HCT116 (cell line): Measurements from ENCODE around the gene CBX3. TPM values are rescaled to one million over a fixed set of nuclear protein-coding genes. Genes with fewer than 3 reads are reported as not detected.

Source experiments
- ATAC-seq: fragments of 200-7000 bp; cut with Tn5 transposase; 2 replicates; pipeline ENCODE4 v1.9.1; 2020; ENCODE audit warnings: mild to moderate bottlenecking, moderate library complexity
- BruUV-seq: library from RNA; stranded (reverse); fragments of 400-500 nt; replicated peaks from 2 replicates; lab custom pipeline; 2021; lab: Mats Ljungman, UMichigan
- CTCF ChIA-PET: fragments of 300-600 bp; sonication (Branson Sonifier 250); formaldehyde crosslinking; loops from one replicate; lab custom pipeline; 2021; ENCODE audit warnings: antibody characterized with exemption; lab: Charles Lee
- POLR2A ChIA-PET: fragments of 300-600, 350-600 bp; sonication (Branson Sonifier 250); formaldehyde crosslinking; loops from one replicate; lab custom pipeline; 2021; ENCODE audit warnings: antibody characterized with exemption; lab: Charles Lee
- RAD21 ChIA-PET, 2 experiments: fragments of 300-600 bp; sonication (Branson Sonifier 250); formaldehyde crosslinking; loops; one replicate each; lab custom pipeline; 2023; ENCODE audit warnings: low total read pairs in 2 of 2; ENCODE audit not compliant: uncharacterized antibody in 2 of 2, unreplicated experiment in 2 of 2, low non-redundant PET in 1 of 2; lab: Charles Lee
- DNase-seq: peaks from one replicate; pipeline ENCODE4 v3.0.0-alpha.2; 2010; ENCODE audit warnings: low read depth, low spot score
- H2AFZ ChIP-seq: fragments of 200-600 bp; shearing (Covaris generic), sonication (generic); 2 replicates; pipeline ENCODE4 v1.6.1; 2017; ENCODE audit warnings: low read depth, mixed run types, mixed read lengths, antibody characterized with exemption, low read length; ENCODE audit not compliant: poor library complexity, severe bottlenecking
- H3K27ac ChIP-seq: 2 replicates; pipeline ENCODE4 v1.5.1; 2012; ENCODE audit warnings: low read depth, low read length
- H3K27me3 ChIP-seq: fragments of 200-600 bp; sonication (generic); 2 replicates; pipeline ENCODE4 v1.6.1; 2016; ENCODE audit warnings: mixed run types, low read length, mixed read lengths; ENCODE audit not compliant: insufficient read depth
- H3K36me3 ChIP-seq, 2 experiments: fragments of 200-500 bp in 1 of 2; fragments of 200-600 bp in 1 of 2; sonication (Bioruptor generic) in 1 of 2; sonication (generic) in 1 of 2; 2 replicates each; pipeline versions ENCODE4 v1.5.1 to v1.6.1; 2014 to 2016; ENCODE audit warnings: low read length in 2 of 2, inconsistent platforms in 1 of 2, mixed read lengths in 1 of 2, mixed run types in 1 of 2; ENCODE audit not compliant: insufficient read depth in 2 of 2, control insufficient read depth in 1 of 2
- H3K4me1 ChIP-seq, 2 experiments: fragments of 200-600 bp in 1 of 2; sonication (generic) in 1 of 2; 2 replicates each; pipeline versions ENCODE4 v1.5.1 to v1.6.1; 2012 to 2017; ENCODE audit warnings: low read length in 2 of 2, inconsistent platforms in 1 of 2, mild to moderate bottlenecking in 1 of 2, mixed read lengths in 1 of 2, mixed run types in 1 of 2, moderate library complexity in 1 of 2; ENCODE audit not compliant: insufficient read depth in 2 of 2, control insufficient read depth in 1 of 2
- H3K4me2 ChIP-seq: fragments of 200-600 bp; sonication (generic); 2 replicates; pipeline ENCODE4 v1.6.1; 2017; ENCODE audit warnings: mixed run types, low read length, mixed read lengths
- H3K4me3 ChIP-seq, 2 experiments: fragments of 200-600 bp in 1 of 2; sonication (generic) in 1 of 2; replicated peaks in 1 of 2; 2 replicates each; pipeline ENCODE4 v1.5.1; 2011 to 2016; ENCODE audit warnings: low read length in 2 of 2, control low read depth in 1 of 2, low read depth in 1 of 2, mild to moderate bottlenecking in 1 of 2, mixed read lengths in 1 of 2, mixed run types in 1 of 2
- H3K79me2 ChIP-seq: fragments of 200-600 bp; sonication (generic); 2 replicates; pipeline ENCODE4 v1.6.1; 2017; ENCODE audit warnings: mild to moderate bottlenecking, mixed run types, low read length, moderate library complexity, mixed read lengths; ENCODE audit not compliant: insufficient read depth
- H3K9ac ChIP-seq: fragments of 200-600 bp; sonication (generic); 2 replicates; pipeline ENCODE4 v1.6.1; 2016; ENCODE audit warnings: low read length, mixed read lengths
- H3K9me2 ChIP-seq: fragments of 200-600 bp; sonication (generic), shearing (Covaris generic); 2 replicates; pipeline ENCODE4 v1.6.1; 2017; ENCODE audit warnings: mixed run types, mild to moderate bottlenecking, moderate library complexity; ENCODE audit not compliant: insufficient read depth
- H3K9me3 ChIP-seq, 2 experiments: fragments of 200-500 bp in 1 of 2; fragments of 200-600 bp in 1 of 2; sonication (Bioruptor generic) in 1 of 2; sonication (generic) in 1 of 2; 2 replicates each; pipeline ENCODE4 v1.6.1; 2014 to 2017; ENCODE audit warnings: low read length in 2 of 2, mixed read lengths in 2 of 2, inconsistent platforms in 1 of 2, low read depth in 1 of 2, mild to moderate bottlenecking in 1 of 2, mixed run types in 1 of 2, moderate library complexity in 1 of 2; ENCODE audit not compliant: control insufficient read depth in 1 of 2, insufficient read depth in 1 of 2
- H4K20me1 ChIP-seq: fragments of 200-600 bp; sonication (generic), shearing (Covaris generic); 2 replicates; pipeline ENCODE4 v1.6.1; 2017; ENCODE audit warnings: mixed run types, mild to moderate bottlenecking, moderate library complexity; ENCODE audit not compliant: insufficient read depth
- ATF3 ChIP-seq: IDR thresholded peaks from 2 replicates; pipeline ENCODE4 v1.6.1; 2012
- CEBPB ChIP-seq: IDR thresholded peaks from 2 replicates; pipeline ENCODE4 v1.6.1; 2012; ENCODE audit warnings: low read depth
- EGR1 ChIP-seq: IDR thresholded peaks from 2 replicates; pipeline ENCODE4 v1.6.1; 2012; ENCODE audit warnings: low read depth
- ELF1 ChIP-seq: IDR thresholded peaks from 2 replicates; pipeline ENCODE4 v1.6.1; 2012; ENCODE audit warnings: low read depth, borderline replicate concordance
- EZH2 ChIP-seq: fragments of 200-600 bp; sonication (generic); IDR thresholded peaks from 2 replicates; pipeline ENCODE4 v1.6.1; 2017; ENCODE audit warnings: antibody characterized with exemption, mixed run types
- FOSL1 ChIP-seq: IDR thresholded peaks from 2 replicates; pipeline ENCODE4 v1.6.1; 2012; ENCODE audit warnings: low read depth
- POLR2A ChIP-seq: IDR thresholded peaks from 2 replicates; pipeline ENCODE4 v1.7.0; 2011; ENCODE audit warnings: borderline replicate concordance; ENCODE audit not compliant: insufficient read depth, insufficient read length; ENCODE audit errors: extremely low read depth
- POLR2AphosphoS5 ChIP-seq: IDR thresholded peaks from 2 replicates; pipeline ENCODE4 v1.6.1; 2011; ENCODE audit warnings: mild to moderate bottlenecking, low read depth, low read length, moderate library complexity
- SRF ChIP-seq: IDR thresholded peaks from 2 replicates; pipeline ENCODE4 v1.6.1; 2012; ENCODE audit warnings: low read depth
- TCF7L2 ChIP-seq: IDR thresholded peaks from 2 replicates; pipeline ENCODE4 v1.7.0; 2011; ENCODE audit warnings: borderline replicate concordance, inconsistent platforms; ENCODE audit not compliant: insufficient read depth, insufficient read length; ENCODE audit errors: extremely low read depth
- YY1 ChIP-seq: IDR thresholded peaks from 2 replicates; pipeline ENCODE4 v1.6.1; 2011; ENCODE audit warnings: low read length, low read depth, moderate library complexity, mild to moderate bottlenecking; ENCODE audit not compliant: insufficient replicate concordance; ENCODE audit errors: extremely low read depth
- ZFX ChIP-seq: fragments of 450-650 bp; IDR thresholded peaks from 2 replicates; pipeline ENCODE4 v1.6.1; 2017
- intact Hi-C: fragments of 100-400 bp; cut with micrococcal nuclease; formaldehyde crosslinking; loops from 2 replicates; pipeline ENCODE4 v1.10.0; 2022
- total RNA-seq: library from RNA; stranded (reverse); gene quantifications from one replicate; pipeline ENCODE4 v1.2.1, GENCODE V29; 2021; ENCODE audit not compliant: unreplicated experiment
- TF ChIP-seq, protein P1 (sequence below): IDR thresholded peaks from 2 replicates; pipeline ENCODE4 v1.6.1; 2011; ENCODE audit warnings: mild to moderate bottlenecking, low read length, moderate library complexity; ENCODE audit not compliant: insufficient replicate concordance; ENCODE audit errors: extremely low read depth
- TF ChIP-seq, protein P2 (sequence below), 3 experiments: fragments of 200-600 bp in 1 of 3; sonication (generic) in 1 of 3; IDR thresholded peaks in 2 of 3; conservative IDR thresholded peaks in 1 of 3; 2 replicates each; pipeline ENCODE4 v1.5.1; 2012 to 2017; ENCODE audit warnings: low read depth in 2 of 3, low read length in 2 of 3, antibody characterized with exemption in 1 of 3, borderline replicate concordance in 1 of 3, control low read depth in 1 of 3, mild to moderate bottlenecking in 1 of 3, mixed read lengths in 1 of 3, mixed run types in 1 of 3, moderate library complexity in 1 of 3; ENCODE audit not compliant: insufficient read depth in 1 of 3
- TF ChIP-seq, protein P3 (sequence below): IDR thresholded peaks from 2 replicates; pipeline ENCODE4 v1.6.1; 2012

The CBX3 gene
- total RNA-seq, 1 experiment from 2014 or later, result 274 TPM

- Histone ChIP-seq H4K20me1 (peaks cover 58% of the 10 kb centered on the region), H3K9me2 (no peaks in the 10 kb centered on the region), H3K79me2 (peaks cover 90% of the 10 kb centered on the region), H3K9me3 (no peaks in the 10 kb centered on the region), H3K36me3 (peaks cover 40 to 65% of the 10 kb centered on the region in 2 experiments), H2AFZ (no peak overlapping the region), H3K4me2 (peak overlapping the region; percentile 81), H3K27me3 (no peaks in the 10 kb centered on the region), H3K4me1 (peaks cover 13 to 30% of the 10 kb centered on the region in 2 experiments), H3K4me3 (peak overlapping the region; percentile 64 to 68), H3K27ac (peak overlapping the region; percentile 97; the same call in 1 of the 2 replicates), H3K9ac (peak overlapping the region; percentile 84)
- TF ChIP-seq, protein P1, sequence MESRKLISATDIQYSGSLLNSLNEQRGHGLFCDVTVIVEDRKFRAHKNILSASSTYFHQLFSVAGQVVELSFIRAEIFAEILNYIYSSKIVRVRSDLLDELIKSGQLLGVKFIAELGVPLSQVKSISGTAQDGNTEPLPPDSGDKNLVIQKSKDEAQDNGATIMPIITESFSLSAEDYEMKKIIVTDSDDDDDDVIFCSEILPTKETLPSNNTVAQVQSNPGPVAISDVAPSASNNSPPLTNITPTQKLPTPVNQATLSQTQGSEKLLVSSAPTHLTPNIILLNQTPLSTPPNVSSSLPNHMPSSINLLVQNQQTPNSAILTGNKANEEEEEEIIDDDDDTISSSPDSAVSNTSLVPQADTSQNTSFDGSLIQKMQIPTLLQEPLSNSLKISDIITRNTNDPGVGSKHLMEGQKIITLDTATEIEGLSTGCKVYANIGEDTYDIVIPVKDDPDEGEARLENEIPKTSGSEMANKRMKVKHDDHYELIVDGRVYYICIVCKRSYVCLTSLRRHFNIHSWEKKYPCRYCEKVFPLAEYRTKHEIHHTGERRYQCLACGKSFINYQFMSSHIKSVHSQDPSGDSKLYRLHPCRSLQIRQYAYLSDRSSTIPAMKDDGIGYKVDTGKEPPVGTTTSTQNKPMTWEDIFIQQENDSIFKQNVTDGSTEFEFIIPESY, result no peak
- TF ChIP-seq ELF1 (no peak), ZFX (no peak), CEBPB (no peak), YY1 (no peak), EZH2 (no peak), TCF7L2 (no peak), FOSL1 (no peak), EGR1 (no peak), POLR2A (no peak), POLR2AphosphoS5 (no peak), ATF3 (no peak), SRF (no peak)
- TF ChIP-seq, protein P2, sequence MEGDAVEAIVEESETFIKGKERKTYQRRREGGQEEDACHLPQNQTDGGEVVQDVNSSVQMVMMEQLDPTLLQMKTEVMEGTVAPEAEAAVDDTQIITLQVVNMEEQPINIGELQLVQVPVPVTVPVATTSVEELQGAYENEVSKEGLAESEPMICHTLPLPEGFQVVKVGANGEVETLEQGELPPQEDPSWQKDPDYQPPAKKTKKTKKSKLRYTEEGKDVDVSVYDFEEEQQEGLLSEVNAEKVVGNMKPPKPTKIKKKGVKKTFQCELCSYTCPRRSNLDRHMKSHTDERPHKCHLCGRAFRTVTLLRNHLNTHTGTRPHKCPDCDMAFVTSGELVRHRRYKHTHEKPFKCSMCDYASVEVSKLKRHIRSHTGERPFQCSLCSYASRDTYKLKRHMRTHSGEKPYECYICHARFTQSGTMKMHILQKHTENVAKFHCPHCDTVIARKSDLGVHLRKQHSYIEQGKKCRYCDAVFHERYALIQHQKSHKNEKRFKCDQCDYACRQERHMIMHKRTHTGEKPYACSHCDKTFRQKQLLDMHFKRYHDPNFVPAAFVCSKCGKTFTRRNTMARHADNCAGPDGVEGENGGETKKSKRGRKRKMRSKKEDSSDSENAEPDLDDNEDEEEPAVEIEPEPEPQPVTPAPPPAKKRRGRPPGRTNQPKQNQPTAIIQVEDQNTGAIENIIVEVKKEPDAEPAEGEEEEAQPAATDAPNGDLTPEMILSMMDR (IDR thresholded peaks at IDR 0.05 in 2 of 3, conservative IDR thresholded peaks at IDR 0.05 in 1 of 3; ENCODE audit: borderline replicate concordance in 1 of 3, insufficient read depth in 1 of 3, low read depth in 2 of 3, low read length in 2 of 3), result no peak
- TF ChIP-seq, protein P3, sequence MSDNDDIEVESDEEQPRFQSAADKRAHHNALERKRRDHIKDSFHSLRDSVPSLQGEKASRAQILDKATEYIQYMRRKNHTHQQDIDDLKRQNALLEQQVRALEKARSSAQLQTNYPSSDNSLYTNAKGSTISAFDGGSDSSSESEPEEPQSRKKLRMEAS, result no peak
- ChIA-PET POLR2A (no interaction called here), RAD21 (no interaction called here), CTCF (interaction anchor here (1.0 kb wide), 2 partner anchors 162 to 307 kb away, joined by 3 to 4 read pairs; no protein-coding TSS in a partner anchor)
- no TSS peak for BruUV-seq
- intact Hi-C loops, result loop anchor here (5.0 to 10.0 kb wide), 3 partner anchors 72 to 959 kb away; no protein-coding TSS in a partner anchor
- no peak for DNase-seq
- ATAC-seq, result no peak
Measured at GRCh38 chr7:26203016-26203415, 1.5 kb downstream of the CBX3 start.
